Measurements from ENCODE around the gene GIT2. TPM values are rescaled to one million over a fixed set of nuclear protein-coding genes. Genes with fewer than 3 reads are reported as not detected.

GIT2 gene
- total and polyA plus RNA-seq, 2 of the 8 experiments (the other 6 are each of a cell fraction or from before 2014, with no cell fraction given): 9.6 to 20.7 TPM

- peaks cover 0 to 5% of the 10 kb centered on the region in 2 experiments for H4K20me1 ChIP-seq (replicated peaks in 1 of 2; ENCODE audit: control insufficient read depth in 1 of 2, insufficient read depth in 2 of 2, low read length in 2 of 2)
- no peaks in the 10 kb centered on the region; a peak in 1 of 7 replicates for H3K27me3 ChIP-seq (replicated peaks in 1 of 4; ENCODE audit: control insufficient read depth in 3 of 4, extremely low read depth in 1 of 4, insufficient read depth in 3 of 4, low read length in 3 of 4)
- H3K4me1 ChIP-seq (replicated peaks in 1 of 4; ENCODE audit: control insufficient read depth in 3 of 4, insufficient read depth in 4 of 4, low read length in 3 of 4): peaks cover 9 to 25% (median 13%) of the 10 kb centered on the region in 4 experiments
- no peak overlapping the region for H2BK15ac ChIP-seq (ENCODE audit: low read length)
- no peak overlapping the region for H2BK5ac ChIP-seq (ENCODE audit: low read depth, low read length)
- H3K9ac ChIP-seq (replicated peaks in 1 of 4; ENCODE audit: extremely low read depth in 1 of 4, low read depth in 3 of 4, low read length in 3 of 4): no peak overlapping the region
- no peaks in the 10 kb centered on the region for H3K9me3 ChIP-seq (ENCODE audit: insufficient read depth in 2 of 2, low read depth in 1 of 2, low read length in 1 of 2)
- DNase-seq (ENCODE audit: low read depth in 1 of 2, low spot score in 2 of 2): no peak
- H2AK5ac ChIP-seq (ENCODE audit: low read depth, low read length): no peak overlapping the region
- H3K23me2 ChIP-seq (ENCODE audit: low read depth, low read length): peaks cover 14% of the 10 kb centered on the region
- H4K8ac ChIP-seq (ENCODE audit: extremely low read depth, insufficient read depth, low read length): no peak overlapping the region
- H3K4me3 ChIP-seq (ENCODE audit: extremely low read depth in 1 of 4, insufficient read depth in 2 of 4, low read depth in 3 of 4, low read length in 4 of 4): no peak overlapping the region
- no peak overlapping the region for H3K4ac ChIP-seq (replicated peaks; ENCODE audit: insufficient read length, low read depth, low read length)
- H3K36me3 ChIP-seq (ENCODE audit: control insufficient read depth in 2 of 4, insufficient read depth in 4 of 4, low read length in 3 of 4): no peaks in the 10 kb centered on the region
- 86% methylated on average over 4 of the region's 4 CpGs; no CpG with 5 or more reads in 1 of the 2 experiments for WGBS, 2 experiments (ENCODE audit: extremely low coverage in 1 of 2, insufficient coverage in 1 of 2, insufficient read length in 1 of 2, insufficient replicate concordance in 2 of 2, low coverage in 1 of 2, low lambda C conversion rate in 2 of 2, missing lambda C conversion rate in 1 of 2)
- no peak overlapping the region for H4K5ac ChIP-seq (ENCODE audit: insufficient read length, low read depth, low read length)
- H3K79me2 ChIP-seq (ENCODE audit: control insufficient read depth in 1 of 2, insufficient read depth in 2 of 2, low read length in 2 of 2): peaks cover 0 to 8% of the 10 kb centered on the region in 2 experiments; a peak in 2 of 4 replicates
- no peak overlapping the region for H2BK12ac ChIP-seq (ENCODE audit: low read depth, low read length)
- no peak overlapping the region for H3K18ac ChIP-seq (ENCODE audit: extremely low read depth, low read length)
- no peak overlapping the region for H4K91ac ChIP-seq (replicated peaks; ENCODE audit: insufficient read length, low read length)
- CTCF ChIA-PET (ENCODE audit: partially characterized antibody): interaction anchor here (0.9 to 2.1 kb wide), 4 partner anchors 26 to 78 kb away, joined by 3 to 4 read pairs (median 4); no protein-coding TSS in a partner anchor
- H3K56ac ChIP-seq (replicated peaks; ENCODE audit: insufficient read length, low read depth, low read length): no peak overlapping the region
- TF ChIP-seq RNF2 (IDR thresholded peaks at IDR 0.05; ENCODE audit: borderline replicate concordance, low read depth, low read length, missing control alignments, poor library complexity, severe bottlenecking) (no peak), KDM5A (IDR thresholded peaks at IDR 0.05; ENCODE audit: low read length) (no peak), TEAD4 (IDR thresholded peaks at IDR 0.05; ENCODE audit: low read depth, low read length) (no peak), HDAC6 (IDR thresholded peaks at IDR 0.05; ENCODE audit: low read depth, low read length) (no peak)
- H2AFZ ChIP-seq (ENCODE audit: low read length): no peak overlapping the region
- H3K27ac ChIP-seq (ENCODE audit: low read depth, low read length): no peak overlapping the region
- H3K4me2 ChIP-seq (ENCODE audit: insufficient read depth in 1 of 2, low read depth in 2 of 2, low read length in 2 of 2): no peak overlapping the region
- no peak overlapping the region for H2BK120ac ChIP-seq (replicated peaks; ENCODE audit: low read depth, low read length)
- no peak overlapping the region for H2BK20ac ChIP-seq (ENCODE audit: low read length)
- no peak overlapping the region for H3K14ac ChIP-seq (ENCODE audit: insufficient read length)
- H3K23ac ChIP-seq (ENCODE audit: insufficient read length): no peak overlapping the region
- POLR2A ChIA-PET (ENCODE audit: partially characterized antibody): interaction anchor here (0.7 kb wide), 1 partner anchor 602 kb away, joined by 3 read pairs; no protein-coding TSS in a partner anchor
- FAIRE-seq: no peak
- peaks cover 3% of the 10 kb centered on the region; the same call in 1 of the 2 replicates for H3K79me1 ChIP-seq (ENCODE audit: low read depth, low read length)
Observed at GRCh38 chr12:109883461-109883860, 112.7 kb downstream of the GIT2 start.
